Left colon (tissue), 2 donors: Measurements from ENCODE around the gene CCK. TPM values are rescaled to one million over a fixed set of nuclear protein-coding genes. Genes with fewer than 3 reads are reported as not detected.

ENCODE experiments used
- ATAC-seq: fragments of 200-7000 bp; cut with Tn5 transposase; one replicate; pipeline ENCODE4 v1.9.1; 2020; ENCODE audit warnings: mild to moderate bottlenecking, moderate library complexity
- DNase-seq, 2 donors: peaks; one replicate each; pipeline ENCODE4 v3.0.0-alpha.2; 2020
- intact Hi-C, 2 donors: fragments of 100-400 bp; cut with DNase I in 1 of 2; cut with micrococcal nuclease in 1 of 2; formaldehyde crosslinking; loops; one replicate each; pipeline versions ENCODE4 v1.11.2 to v1.14.0; 2022; cut with DNase I, micrococcal nuclease
- total RNA-seq, 2 donors: library from RNA; stranded (reverse); fragmentation: NEBNext Ultra II Directional; extraction: Animal tissue kit (Norgen Biotek cat#: 25700); gene quantifications; one replicate each; pipeline ENCODE4 v1.2.1, GENCODE V29; 2021
- donor health status: DM: no; HTN: no; CAD: no.
- donor health status: DM: yes; HTN: yes; CAD: no.

Gene CCK
- total RNA-seq, 2 donors from 2014 or later: not detected

GRCh38 chr3:42229942-42230688, 35.9 kb downstream of the CCK start:
- ATAC-seq (peak; percentile 73), DNase-seq (no peak)
- intact Hi-C loops: loop anchor here in 1 of 2 donors (10.0 kb wide), 1 partner anchor 315 kb away; no protein-coding TSS in a partner anchor

DNA sequence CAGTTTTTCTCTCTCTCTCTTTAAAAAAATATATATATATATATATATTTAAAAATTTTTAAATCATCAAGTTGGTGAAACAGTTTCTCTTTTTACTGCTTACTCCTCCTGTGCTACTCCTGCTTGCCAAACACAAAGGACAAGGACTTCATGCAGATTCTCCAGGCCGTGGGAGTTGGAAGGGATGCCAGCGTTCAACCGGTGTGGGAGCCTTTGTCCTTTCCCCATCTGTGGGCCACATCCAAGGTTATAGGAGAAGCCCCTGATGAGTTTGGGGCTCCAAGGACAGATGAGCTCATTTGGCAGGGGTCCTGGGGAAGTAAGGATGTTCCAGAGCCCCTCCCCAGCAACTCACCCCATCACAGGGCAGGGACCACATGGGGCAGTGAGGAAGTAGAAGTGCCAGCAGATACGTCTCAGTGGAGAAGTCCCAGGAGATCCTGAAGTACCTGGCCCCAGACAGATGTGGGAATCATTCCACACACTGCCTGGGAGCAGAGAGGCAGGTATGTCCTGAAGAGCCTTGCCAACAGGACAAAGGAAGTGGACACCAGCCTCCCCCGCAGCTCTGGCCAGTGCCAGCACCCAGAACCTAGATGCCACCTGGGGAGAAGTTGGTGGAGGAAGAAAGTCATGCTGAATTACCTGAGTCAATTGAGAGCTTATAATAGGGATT, 36.6 kb downstream of the CCK start:
- ATAC-seq (peak; percentile 9), DNase-seq (no peak)
- intact Hi-C loops: no loop called here

DNA sequence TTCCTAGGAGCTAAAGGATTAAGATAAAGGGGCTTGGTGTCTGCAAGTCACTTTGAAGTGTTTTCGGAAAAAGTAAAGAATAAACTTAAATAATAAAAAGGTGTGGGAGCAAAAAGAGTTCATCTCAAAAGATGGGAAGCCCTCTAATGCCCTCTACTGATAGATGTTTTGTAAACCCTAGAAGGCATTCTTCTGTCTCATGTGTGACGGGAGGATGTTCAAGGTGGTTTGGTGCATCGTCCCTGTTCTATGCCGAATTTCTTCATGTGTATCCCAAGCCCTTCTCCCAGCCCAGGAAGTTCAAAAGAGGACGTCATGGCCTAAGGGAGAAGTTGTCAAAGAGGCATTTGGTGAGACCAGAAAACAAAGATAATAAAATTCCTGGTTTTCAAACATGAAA, 37.2 kb downstream of the CCK start:
- ATAC-seq: no peak
- intact Hi-C loops: no loop called here
- no peak for DNase-seq

GRCh38 chr3:42226470-42227425, 39.2 kb downstream of the CCK start:
- intact Hi-C loops: no loop called here
- DNase-seq (no peak), ATAC-seq (no peak)

DNA sequence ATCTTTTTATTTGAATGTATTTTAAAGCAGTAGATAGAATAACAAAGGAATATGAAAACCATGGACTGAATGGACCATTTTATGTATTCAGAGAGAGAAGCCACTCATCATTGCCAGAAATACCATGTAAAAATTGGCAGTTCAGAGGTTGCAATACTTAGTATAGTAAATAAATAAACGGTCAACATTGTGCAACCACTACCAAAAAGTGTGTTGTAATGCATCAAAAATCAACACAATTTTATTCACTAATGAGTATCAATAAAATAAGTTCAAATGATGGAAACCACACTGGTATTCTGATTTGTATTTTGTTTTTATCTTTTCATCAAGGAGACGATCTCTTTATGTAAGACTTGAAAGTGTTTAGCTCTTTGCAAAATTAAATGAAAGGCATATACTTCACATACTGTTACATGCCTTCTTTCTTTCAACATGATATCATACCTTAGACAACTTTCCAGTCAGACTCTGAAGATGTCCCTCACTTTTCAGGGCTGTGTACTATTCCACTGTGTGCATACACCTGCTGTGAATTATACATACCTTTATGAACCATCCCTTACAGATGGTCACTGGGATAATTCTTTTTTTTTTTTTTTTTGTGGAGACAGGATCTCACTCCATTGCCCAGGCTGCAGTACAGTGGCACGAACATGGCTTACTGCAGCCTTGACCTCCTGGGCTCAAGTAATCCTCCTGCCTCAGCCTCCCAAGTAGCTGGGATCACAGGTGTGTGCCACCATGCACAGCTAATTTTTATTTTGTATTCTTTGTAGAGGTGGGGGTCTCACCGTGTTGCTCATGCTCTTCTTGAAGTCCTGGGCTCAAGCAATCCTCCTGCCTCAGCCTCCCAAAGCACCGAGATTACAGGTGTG, 40.3 kb downstream of the CCK start:
- intact Hi-C loops: no loop called here
- no peak for ATAC-seq
- DNase-seq: no peak

DNA sequence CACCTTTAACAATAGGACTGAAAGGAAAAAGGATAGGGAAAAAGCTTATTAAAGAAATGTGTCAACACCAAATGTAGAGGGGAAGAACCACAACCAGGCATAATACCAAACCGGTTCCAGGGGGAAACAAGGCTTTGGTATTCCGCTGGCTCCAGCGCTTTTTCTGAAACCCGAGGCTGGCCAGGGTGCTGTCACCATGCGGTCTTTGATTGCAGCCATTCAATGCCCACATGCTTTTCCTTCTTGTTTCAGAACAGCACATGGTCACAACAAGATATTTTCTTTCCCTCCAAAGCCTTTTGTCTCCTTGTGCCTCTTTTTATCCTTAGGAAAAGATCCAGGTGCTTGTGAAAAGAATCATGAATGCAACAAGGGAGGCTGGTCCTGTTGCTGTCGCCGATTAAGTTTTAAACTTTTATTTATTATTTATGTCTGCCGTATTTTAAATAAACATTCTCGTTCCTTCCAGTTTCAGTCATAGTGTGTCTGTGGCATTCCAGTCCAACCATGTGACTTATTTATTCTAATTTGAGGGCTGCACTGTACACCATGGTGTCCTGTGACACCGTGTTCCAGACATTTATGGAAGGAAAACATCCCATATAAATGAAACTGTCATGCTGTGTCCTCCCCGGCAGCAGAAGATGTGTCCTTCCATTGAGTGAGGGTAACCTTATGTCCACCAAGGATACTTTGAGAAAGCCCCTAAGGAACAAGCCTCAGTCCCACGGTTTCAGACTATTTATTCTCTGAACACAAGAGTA, 41.1 kb downstream of the CCK start:
- no peak for DNase-seq
- intact Hi-C loops: no loop called here
- ATAC-seq: no peak

- ATAC-seq (no peak), DNase-seq (no peak)
- intact Hi-C loops: no loop called here
Observed at GRCh38 chr3:42224178-42224577, 41.8 kb downstream of the CCK start.

- no peak for ATAC-seq
- DNase-seq: no peak
- intact Hi-C loops: no loop called here
Observed at GRCh38 chr3:42222942-42223693, 42.9 kb downstream of the CCK start.

- no peak for DNase-seq
- ATAC-seq: no peak
- intact Hi-C loops: no loop called here
Observed at GRCh38 chr3:42220436-42221121, 45.4 kb downstream of the CCK start.

DNA sequence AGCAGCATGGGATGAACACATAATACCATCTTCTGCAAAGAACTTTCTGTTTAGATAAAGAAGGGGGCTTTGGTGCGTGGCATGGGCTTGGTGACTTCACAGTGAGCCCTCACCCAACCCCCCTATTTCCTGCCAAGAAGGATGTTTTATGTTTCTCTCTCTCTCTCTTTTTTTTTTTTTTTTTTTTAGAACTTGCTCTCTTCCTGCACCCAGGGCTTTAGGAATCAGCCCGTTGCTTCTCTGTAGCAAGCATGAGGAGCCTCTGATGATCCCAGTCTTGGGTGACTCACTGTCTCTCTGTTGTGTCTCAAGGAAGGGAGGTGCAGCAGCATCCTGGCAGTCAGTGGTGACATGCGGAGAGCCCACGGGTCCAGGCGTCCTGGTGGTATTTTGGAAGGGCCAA, 49.1 kb downstream of the CCK start:
- DNase-seq: no peak
- ATAC-seq: no peak
- intact Hi-C loops: no loop called here

GRCh38 chr3:42216302-42216701, 49.7 kb downstream of the CCK start:
- intact Hi-C loops: no loop called here
- no peak for DNase-seq
- ATAC-seq: no peak

DNA sequence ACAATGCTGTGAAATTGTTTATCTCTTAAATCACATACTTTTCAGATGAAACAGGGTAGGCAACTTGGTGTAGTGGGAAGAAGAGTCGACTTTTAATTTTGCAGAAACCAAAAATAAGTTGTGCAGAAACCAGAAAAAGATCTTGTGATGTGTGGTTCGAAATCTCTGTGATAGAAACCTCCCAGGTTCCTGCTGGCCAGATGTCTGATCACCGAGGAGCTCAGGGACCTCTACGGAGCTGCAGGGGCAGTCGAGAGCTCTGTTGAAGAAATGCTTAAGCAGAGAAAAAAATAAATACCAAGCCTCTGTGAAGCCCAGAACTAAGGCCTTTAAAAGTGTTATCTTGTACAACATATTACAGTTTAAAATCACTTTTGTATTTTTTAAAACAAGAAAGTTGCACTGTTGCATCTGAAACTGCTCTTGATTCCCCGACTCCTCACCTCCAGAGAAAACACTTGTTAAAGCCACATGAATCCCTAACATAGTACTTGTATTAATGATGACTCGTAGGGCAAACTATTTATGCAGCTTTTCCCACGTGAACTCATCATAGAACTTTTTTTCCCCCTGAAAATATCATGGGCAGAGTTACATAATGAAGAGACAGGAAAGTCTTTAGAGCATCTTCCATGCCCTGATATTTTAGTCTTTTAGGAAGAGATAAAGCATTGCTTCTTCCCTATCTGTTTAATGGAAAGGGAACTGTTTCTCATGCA, 51.3 kb downstream of the CCK start:
- DNase-seq (no peak), ATAC-seq (no peak)
- intact Hi-C loops: no loop called here

DNA sequence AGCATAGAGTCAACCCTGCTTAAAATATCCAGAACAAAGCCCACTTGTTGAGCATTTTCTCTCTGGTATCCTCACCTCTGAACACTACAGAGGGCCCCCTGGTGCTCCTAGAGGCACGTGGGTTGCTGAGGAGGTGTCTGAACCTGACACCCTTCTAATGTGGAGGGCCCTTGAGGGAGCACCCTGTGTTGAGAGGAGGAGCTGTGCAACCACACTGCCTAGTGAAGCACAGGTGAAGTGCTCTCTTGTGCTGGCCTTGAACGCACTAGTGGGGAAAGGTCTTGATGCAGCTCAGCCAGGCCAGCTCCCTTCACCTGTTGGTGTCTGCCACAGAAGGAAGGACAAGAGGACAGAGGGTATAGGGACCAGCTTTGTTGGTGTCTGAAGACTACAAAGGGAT, 51.9 kb downstream of the CCK start:
- ATAC-seq: no peak
- DNase-seq: no peak
- intact Hi-C loops: no loop called here

DNA sequence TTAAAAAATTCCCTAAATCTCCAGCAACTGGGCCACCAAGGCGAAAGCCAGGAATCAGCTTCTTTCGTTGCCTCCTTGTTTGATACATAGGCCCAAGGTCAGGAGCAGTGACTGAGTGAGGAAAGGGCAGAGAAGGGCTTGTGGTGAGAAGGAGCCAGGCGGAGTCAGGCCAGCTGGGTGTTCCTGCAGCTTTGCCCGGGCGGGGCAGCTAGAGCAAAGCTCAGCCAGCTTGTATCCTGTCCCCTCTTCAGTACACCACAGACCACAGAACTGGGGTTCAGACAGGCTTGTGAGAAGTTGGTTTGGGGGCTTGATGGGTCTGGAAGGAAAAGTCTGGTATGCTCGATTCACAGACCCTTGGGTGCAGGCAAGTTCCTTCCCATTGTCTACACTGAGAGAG, 52.6 kb downstream of the CCK start:
- intact Hi-C loops: no loop called here
- ATAC-seq: peak; percentile 96
- DNase-seq: peak in 1 of 2 donors; percentile 63

- ATAC-seq: no peak
- intact Hi-C loops: no loop called here
- DNase-seq: no peak
Observed at GRCh38 chr3:42210726-42211125, 55.3 kb downstream of the CCK start.

DNA sequence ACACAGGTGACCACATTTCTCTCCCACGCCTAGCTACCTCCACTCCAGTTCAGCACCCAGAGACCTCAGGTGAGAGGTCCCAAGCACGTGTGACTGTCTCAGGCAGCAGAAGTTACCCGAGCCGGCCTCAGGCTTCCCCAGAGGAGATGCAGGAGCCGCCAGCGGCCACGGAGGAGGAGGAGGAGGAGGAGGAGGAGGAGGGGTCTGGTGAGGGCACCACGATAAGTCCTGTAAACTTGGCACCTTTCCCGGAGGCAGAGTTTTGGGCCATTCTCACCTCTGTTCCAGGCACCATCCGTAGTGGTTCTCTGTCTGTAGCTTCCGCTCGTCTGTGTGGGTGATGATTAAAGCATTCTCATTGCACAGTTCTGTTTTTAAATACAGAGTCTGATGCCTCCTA, 56.1 kb downstream of the CCK start:
- ATAC-seq: no peak
- intact Hi-C loops: no loop called here
- no peak for DNase-seq
